Fibroblast of lung (primary cell): ENCODE data around the gene VWF.

ENCODE experiments used
- CTCF ChIP-seq, 2 donors: IDR thresholded peaks in 1 of 2; conservative IDR thresholded peaks in 1 of 2; 1 replicate in 1 of 2; 2 replicates in 1 of 2; pipeline ENCODE4 v1.5.1; 2011 to 2012; ENCODE audit warnings: low read length in 2 of 2, control low read depth in 1 of 2, inconsistent platforms in 1 of 2, low read depth in 1 of 2, mild to moderate bottlenecking in 1 of 2
- EZH2 ChIP-seq: IDR thresholded peaks from 2 replicates; pipeline ENCODE4 v1.5.1; 2012; ENCODE audit warnings: low read length, control low read depth, mild to moderate bottlenecking; ENCODE audit errors: missing control alignments

GRCh38 chr12:5912437-5913334, 211.8 kb downstream of the VWF start:
- TF ChIP-seq CTCF (conservative IDR thresholded peaks at IDR 0.05 in 1 of 2, IDR thresholded peaks at IDR 0.05 in 1 of 2; ENCODE audit: low read depth in 1 of 2, low read length in 2 of 2) (peak in 1 of 2 donors; percentile 16), EZH2 (no peak)
